HG03571 (cell line): ENCODE data around the gene FERMT3.
A peak's percentile ranks its signal among the peaks of the same experiment; 100 is the strongest.

Experiments used
- ATAC-seq: cut with Tn5 transposase; IDR thresholded peaks from one replicate; pipeline ENCODE4 v1.9.1; 2021; ENCODE audit not compliant: unreplicated experiment

The FERMT3 gene

GRCh38 chr11:64233913-64234586, 27.5 kb downstream of the FERMT3 start, which contains the start of gene VEGFB:
TSS of gene VEGFB (plus strand) at chr11:64234584. CDS start at chr11:64234834, 250 bp downstream.
- ATAC-seq: peak; percentile 27

- ATAC-seq: peak; percentile 10
Observed at GRCh38 chr11:64234647-64235379, 28.3 kb downstream of the FERMT3 start.

- ATAC-seq: no peak
Observed at GRCh38 chr11:64235437-64236161, 29.1 kb downstream of the FERMT3 start.

GRCh38 chr11:64237484-64237951, 31.0 kb downstream of the FERMT3 start:
- no peak for ATAC-seq

- no peak for ATAC-seq
Observed at GRCh38 chr11:64238076-64238475, 31.6 kb downstream of the FERMT3 start.

DNA sequence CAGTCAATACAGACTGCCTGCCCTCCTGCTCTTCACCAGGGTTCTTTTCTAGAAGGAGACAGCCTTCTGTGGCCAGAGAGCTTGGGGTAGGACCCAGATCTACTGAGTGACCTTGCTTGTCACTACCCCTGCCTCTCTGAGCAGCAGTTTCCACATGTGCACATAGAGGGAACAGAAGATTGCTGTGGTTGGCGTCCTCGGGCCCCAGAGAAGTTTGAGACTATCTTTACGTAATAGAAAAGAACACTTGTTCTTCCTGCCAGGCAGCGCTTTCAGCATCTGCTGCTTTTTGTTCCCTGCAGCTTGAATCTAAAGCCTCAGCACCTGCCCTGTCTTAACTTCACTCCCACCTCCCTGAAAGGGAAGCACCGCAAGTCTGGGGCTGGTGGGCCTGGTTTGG, 32.5 kb downstream of the FERMT3 start:
- ATAC-seq: no peak

DNA sequence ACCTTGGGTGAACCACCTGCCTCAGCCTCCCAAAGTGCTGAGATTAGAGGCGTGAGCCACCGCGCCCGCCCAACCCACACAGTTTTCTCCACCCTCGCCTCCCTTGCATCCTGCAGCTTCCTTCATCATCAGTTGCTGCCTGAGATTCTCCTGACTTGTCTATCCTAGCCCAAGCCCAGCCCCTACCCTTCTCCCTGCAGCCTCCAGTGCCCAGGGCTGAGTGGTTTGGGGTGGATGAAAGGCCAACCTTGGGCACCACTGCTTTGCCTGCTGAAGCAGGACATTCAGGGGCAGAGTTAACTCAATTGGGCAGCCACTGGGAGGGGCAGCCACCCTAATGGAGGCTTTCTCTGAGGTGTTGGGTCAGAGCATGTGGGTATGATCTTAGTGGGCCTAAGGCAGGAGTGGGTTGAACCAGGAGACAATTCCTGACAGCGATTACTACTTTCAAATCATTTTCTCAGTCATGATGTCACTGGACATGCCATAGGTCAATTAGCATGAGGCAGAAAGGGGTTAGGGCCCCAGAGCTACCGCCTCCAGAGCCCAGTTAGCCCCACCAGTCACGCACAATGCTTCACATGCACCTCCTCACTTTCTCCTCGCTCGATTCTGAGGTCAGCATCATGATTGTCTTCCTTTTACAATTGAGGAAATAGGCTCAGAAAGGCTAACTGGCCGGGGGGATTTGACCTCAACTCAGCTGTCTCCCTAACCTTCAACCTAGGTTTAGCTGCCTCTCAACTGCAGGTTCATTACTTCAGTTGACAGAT, 33.3 kb downstream of the FERMT3 start:
- ATAC-seq: no peak

DNA sequence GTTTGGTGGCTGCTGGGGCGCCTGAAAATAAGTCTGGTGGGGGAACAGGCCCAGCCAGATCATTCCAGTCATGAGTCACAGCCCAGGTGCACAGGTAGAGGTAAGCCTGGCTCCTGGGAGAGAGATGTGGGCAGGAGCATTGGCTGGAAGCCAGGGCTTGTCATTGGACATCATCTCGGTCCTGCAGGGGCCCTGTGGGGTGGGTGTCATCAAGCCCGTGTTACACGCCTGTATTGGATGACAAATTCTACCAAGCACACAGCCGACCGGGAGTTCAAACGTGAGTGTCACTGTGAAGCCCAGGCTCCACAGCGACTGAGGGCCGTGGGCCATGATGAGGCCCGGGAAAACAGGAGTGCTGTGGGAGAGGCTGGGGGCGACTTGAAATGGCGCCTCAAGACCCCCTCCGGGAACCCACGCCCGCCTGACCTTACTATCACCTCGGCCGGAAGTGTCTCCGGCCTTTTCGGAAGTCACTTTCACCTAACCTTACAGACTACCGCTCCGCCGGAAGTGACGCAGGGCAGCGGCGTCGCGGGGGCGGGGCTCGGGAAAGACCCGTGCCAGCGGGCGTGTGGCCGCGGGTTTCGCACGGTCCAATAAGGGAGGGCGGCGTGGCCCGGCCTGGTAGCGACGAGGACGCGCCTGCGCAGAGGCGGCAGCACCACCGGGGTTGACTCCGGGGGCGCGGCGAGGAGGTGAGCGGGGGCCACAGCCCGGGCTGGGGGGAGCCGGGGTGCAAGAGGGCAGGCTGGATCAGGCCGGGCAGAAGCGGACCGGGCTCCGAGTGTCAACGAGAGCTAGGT, 34.1 kb downstream of the FERMT3 start, which contains the start of gene FKBP2:
TSS of gene FKBP2 (plus strand) at position 661 of the 806 bp plus-strand sequence. CDS start 1,293 bp downstream, outside the sequence.
- peak; percentile 44 for ATAC-seq

GRCh38 chr11:64241241-64241490, 34.6 kb downstream of the FERMT3 start:
- ATAC-seq: peak; percentile 54

- ATAC-seq: peak; percentile 44
Observed at GRCh38 chr11:64241491-64242374, 35.2 kb downstream of the FERMT3 start.

DNA sequence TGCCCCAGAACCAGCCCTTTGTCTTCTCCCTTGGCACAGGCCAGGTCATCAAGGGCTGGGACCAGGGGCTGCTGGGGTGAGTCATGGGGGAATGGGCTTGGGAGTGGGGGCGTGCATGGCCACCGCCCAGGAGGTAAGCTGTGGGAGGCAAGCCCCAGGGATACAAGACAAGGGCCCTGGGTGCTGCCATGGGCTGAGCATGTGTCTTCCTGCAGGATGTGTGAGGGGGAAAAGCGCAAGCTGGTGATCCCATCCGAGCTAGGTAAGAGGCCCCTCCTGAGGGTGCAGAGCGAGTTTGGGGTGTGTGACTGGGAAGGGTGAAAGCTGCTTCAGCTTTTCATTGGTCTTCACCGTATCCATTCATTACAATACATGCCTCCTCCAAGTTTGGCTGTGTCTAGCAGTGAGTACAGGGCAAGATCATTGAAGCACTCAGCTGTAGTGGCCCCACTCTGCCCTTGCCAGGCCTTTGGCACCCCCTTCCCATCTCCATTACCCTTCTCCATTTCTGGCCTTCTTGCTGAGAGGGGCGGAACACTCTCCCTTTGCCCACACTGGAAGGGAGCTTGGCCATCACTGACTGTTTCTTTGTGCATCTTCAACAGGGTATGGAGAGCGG, 36.8 kb downstream of the FERMT3 start:
- ATAC-seq: no peak

- no peak for ATAC-seq
Observed at GRCh38 chr11:64244107-64244506, 37.6 kb downstream of the FERMT3 start.

- ATAC-seq: no peak
Observed at GRCh38 chr11:64244966-64245365, 38.4 kb downstream of the FERMT3 start.

DNA sequence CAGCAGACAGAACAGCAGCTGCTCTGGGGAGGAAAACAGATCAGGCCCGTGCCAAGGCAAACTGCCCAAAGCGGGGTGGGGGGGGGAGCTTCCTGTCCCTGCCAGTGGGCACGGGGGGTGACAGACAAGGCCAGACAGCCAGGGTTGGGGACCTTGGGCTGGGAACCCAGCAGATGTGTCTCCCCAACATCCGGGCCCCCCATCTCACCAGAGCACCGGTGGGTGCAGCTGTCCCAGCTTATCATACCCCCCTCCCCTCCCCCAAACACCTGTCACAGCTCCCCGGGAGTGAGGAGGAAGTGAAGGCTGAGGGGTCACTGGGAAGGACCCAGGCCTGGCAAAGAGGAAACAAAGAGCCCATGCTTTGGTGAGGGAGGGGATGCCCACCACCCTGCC, 38.9 kb downstream of the FERMT3 start:
- ATAC-seq: no peak

GRCh38 chr11:64245797-64246620, 39.5 kb downstream of the FERMT3 start:
- ATAC-seq: no peak

- ATAC-seq: peak; percentile 5
Observed at GRCh38 chr11:64246621-64246870, 40.0 kb downstream of the FERMT3 start.

DNA sequence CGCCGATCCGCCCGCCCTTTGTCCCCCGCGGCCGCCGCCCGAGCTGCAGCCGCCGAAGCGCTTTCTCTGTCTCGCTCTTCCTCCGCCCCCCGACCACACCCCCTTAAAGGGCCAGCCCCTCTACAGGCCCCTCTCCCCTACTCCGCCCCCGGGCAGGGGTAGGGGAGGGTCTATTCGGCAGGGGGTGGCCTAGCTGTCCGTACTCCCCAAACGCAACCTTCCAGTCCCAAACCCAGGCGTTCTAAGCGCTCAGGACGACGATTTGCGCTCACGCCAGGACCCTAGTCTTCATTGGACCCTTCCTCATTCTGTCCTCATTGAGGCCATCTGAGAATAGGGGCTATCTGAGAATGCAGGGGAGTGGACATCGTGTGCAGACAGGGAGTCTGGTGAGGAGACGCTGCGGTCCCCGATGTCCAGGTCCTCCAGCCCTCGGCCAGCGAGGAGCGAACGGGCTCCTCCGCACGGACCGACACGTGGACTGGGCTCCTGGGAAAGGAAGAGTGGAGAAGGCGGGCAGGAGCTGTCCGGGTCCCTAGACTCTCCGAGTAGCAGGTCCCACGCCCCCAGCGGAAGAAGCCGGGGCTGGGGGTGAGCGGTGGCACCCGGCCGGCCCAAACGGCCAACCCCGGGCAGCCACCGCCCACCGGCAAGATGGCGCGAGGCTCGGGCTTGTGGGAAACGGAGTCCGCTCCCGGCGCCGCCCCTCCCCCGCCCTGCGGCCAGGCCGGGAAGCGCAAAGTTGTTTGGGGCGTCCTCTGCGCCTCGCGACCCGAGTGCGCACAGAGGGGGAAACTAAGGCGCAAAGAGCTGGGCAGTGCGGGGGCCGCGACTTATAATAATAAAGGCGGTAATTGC, 40.6 kb downstream of the FERMT3 start, which contains the start of gene PPP1R14B:
TSS of gene PPP1R14B (minus strand) at position 73 of the 858 bp plus-strand sequence. CDS start 270 bp downstream, outside the sequence.
- peak; percentile 34 for ATAC-seq
